Gastrocnemius medialis (tissue), 4 donors: ENCODE results near the gene GOLGA6L7.

ENCODE experiments used
- POLR2A ChIP-seq, 2 donors: fragments of 450-650 bp; IDR thresholded peaks; one replicate each; pipeline ENCODE4 v1.6.1; 2017; ENCODE audit warnings: antibody characterized with exemption in 2 of 2, mild to moderate bottlenecking in 2 of 2, moderate library complexity in 2 of 2
- TF ChIP-seq, protein P1 (sequence below), 5 experiments: fragments of 450-650 bp in 3 of 5; fragments of 200-600 bp in 2 of 5; sonication (generic) in 2 of 5; IDR thresholded peaks in 4 of 5; conservative IDR thresholded peaks in 1 of 5; 1 replicate in 4 of 5; 2 replicates in 1 of 5; pipeline ENCODE4 v1.5.1; 2016 to 2019; ENCODE audit warnings: antibody characterized with exemption in 5 of 5, mild to moderate bottlenecking in 3 of 5, moderate library complexity in 3 of 5

DNA sequence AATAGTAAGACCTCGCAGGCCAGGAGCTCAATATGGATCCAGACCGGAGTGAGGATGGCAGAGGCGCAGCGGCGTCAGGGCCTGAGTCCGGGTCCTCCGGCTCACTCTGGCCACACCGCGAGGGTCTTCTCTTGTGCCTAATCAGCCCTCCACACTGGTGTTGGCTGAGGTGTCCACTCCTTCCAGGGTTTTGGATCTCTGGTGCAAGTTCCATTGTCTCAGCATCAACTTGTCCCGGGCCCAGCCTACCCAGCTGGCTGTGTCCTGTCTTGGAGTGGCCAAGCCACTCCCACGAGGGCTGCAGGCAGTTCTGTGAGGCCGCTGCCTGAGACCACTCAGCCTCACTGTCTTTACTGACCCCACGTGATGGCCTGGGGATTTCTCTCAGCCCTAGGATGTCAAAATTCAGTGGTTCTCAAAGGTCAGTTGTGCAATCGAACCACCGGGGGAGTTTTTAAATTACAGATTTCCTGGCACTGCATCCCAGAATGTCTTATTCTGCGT is 12.6 kb upstream of the GOLGA6L7 start:
- TF ChIP-seq, protein P1, sequence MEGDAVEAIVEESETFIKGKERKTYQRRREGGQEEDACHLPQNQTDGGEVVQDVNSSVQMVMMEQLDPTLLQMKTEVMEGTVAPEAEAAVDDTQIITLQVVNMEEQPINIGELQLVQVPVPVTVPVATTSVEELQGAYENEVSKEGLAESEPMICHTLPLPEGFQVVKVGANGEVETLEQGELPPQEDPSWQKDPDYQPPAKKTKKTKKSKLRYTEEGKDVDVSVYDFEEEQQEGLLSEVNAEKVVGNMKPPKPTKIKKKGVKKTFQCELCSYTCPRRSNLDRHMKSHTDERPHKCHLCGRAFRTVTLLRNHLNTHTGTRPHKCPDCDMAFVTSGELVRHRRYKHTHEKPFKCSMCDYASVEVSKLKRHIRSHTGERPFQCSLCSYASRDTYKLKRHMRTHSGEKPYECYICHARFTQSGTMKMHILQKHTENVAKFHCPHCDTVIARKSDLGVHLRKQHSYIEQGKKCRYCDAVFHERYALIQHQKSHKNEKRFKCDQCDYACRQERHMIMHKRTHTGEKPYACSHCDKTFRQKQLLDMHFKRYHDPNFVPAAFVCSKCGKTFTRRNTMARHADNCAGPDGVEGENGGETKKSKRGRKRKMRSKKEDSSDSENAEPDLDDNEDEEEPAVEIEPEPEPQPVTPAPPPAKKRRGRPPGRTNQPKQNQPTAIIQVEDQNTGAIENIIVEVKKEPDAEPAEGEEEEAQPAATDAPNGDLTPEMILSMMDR (IDR thresholded peaks at IDR 0.05 in 4 of 5, conservative IDR thresholded peaks at IDR 0.05 in 1 of 5): no peak
- no peak for TF ChIP-seq POLR2A (IDR thresholded peaks at IDR 0.05)
